Body of pancreas (tissue), 4 donors: ENCODE measurements around the gene CYP4V2. TPM values are rescaled to one million over a fixed set of nuclear protein-coding genes. Genes with fewer than 3 reads are reported as not detected.

Source experiments
- ATAC-seq: fragments of 150-250 bp; one replicate; pipeline ENCODE4 v1.9.1; 2016
- DNase-seq, 4 donors: peaks; one replicate each; pipeline ENCODE4 v3.0.0-alpha.2; 2019
- H3K27ac ChIP-seq, 4 donors: fragments of 200-600 bp; sonication (generic); 1 replicate in 3 of 4; 2 replicates in 1 of 4; pipeline versions ENCODE4 v1.5.1 to v1.6.1; 2016 to 2019; ENCODE audit warnings: mild to moderate bottlenecking in 1 of 4, mixed read lengths in 1 of 4, moderate library complexity in 1 of 4
- H3K27me3 ChIP-seq, 2 donors: fragments of 200-600 bp; sonication (generic); one replicate each; pipeline ENCODE4 v1.6.0; 2016; ENCODE audit warnings: mild to moderate bottlenecking in 1 of 2
- H3K36me3 ChIP-seq, 2 donors: fragments of 200-600 bp; sonication (generic); replicated peaks in 1 of 2; 2 replicates each; pipeline ENCODE4 v1.5.1; 2016; ENCODE audit warnings: low read depth in 2 of 2; ENCODE audit not compliant: insufficient read depth in 1 of 2
- H3K4me1 ChIP-seq: fragments of 200-600 bp; sonication (generic); one replicate; pipeline ENCODE4 v1.6.0; 2016
- H3K4me3 ChIP-seq, 2 donors: fragments of 200-600 bp; sonication (generic); 1 replicate in 1 of 2; 2 replicates in 1 of 2; pipeline ENCODE4 v1.5.1; 2016 to 2019
- H3K9me3 ChIP-seq, 3 donors: fragments of 200-600 bp; sonication (generic); 1 replicate in 2 of 3; 2 replicates in 1 of 3; pipeline ENCODE4 v1.5.1; 2016
- CTCF ChIP-seq, 7 experiments: fragments of 450-650 bp in 4 of 7; fragments of 200-600 bp in 3 of 7; sonication (generic) in 3 of 7; IDR thresholded peaks; one replicate each; pipeline ENCODE4 v1.5.1; 2016 to 2019; ENCODE audit warnings: antibody characterized with exemption in 7 of 7
- POLR2A ChIP-seq, 3 donors: fragments of 450-650 bp; IDR thresholded peaks; one replicate each; pipeline ENCODE4 v1.6.1; 2016; ENCODE audit warnings: antibody characterized with exemption in 3 of 3, mild to moderate bottlenecking in 2 of 3
- WGBS, 2 donors: methylation state at CpG; one replicate each; pipeline ENCODE4 v1.1.5; 2017; 5-methylcytosine and 5-hydroxymethylcytosine counted together
- intact Hi-C: fragments of 100-400 bp; cut with DNase I; formaldehyde crosslinking; loops from one replicate; pipeline ENCODE4 v1.15.1; 2023
- total RNA-seq, 2 donors: library from RNA; depleted of rRNA; stranded (reverse); fragments of >200 nt; gene quantifications; one replicate each; pipeline ENCODE4 v1.1.0, GENCODE V29; 2016

CYP4V2 gene
- total RNA-seq, result 10 to 100 TPM; 62.8 to 65.3 TPM

- TF ChIP-seq CTCF (IDR thresholded peaks at IDR 0.05) (peak in 6 of 7 experiments; percentile 7 to 46 (median 26)), POLR2A (IDR thresholded peaks at IDR 0.05) (peak; percentile 71 to 84 (median 81))
- no peaks in the 10 kb centered on the region for H3K36me3 ChIP-seq
- H3K4me3 ChIP-seq, result peak within 1 kb of the TSS; percentile 43 to 87
- H3K27ac ChIP-seq, result peak within 1 kb of the TSS; percentile 93 to 98 (median 94)
- no peaks in the 10 kb centered on the region for H3K9me3 ChIP-seq
- DNase-seq (peak; percentile 78 to 88 (median 84)), ATAC-seq (peak; percentile 86)
- intact Hi-C loops, result no loop called here
- peaks cover 28% of the 10 kb centered on the region for H3K4me1 ChIP-seq
- WGBS, 2 donors, result 0 to 1% methylated on average over 35 to 84 of the region's 107 CpGs
- H3K27me3 ChIP-seq, result no peaks in the 10 kb centered on the region
Observed at GRCh38 chr4:186191200-186192065, at the start of gene CYP4V2. CYP4V2 (plus strand) TSS chr4:186191567; CDS start chr4:186191824, 257 bp downstream.

- WGBS, 2 donors, result 2 to 7% methylated on average over 24 to 54 of the region's 72 CpGs
- H3K9me3 ChIP-seq, result no peaks in the 10 kb centered on the region
- H3K27ac ChIP-seq, result peak overlapping the region; percentile 45 to 86 (median 72)
- DNase-seq (peak; percentile 50 to 67 (median 52)), ATAC-seq (peak; percentile 77)
- H3K4me3 ChIP-seq, result peak overlapping the region in 1 of 2 donors; percentile 5
- no peaks in the 10 kb centered on the region for H3K36me3 ChIP-seq
- no peaks in the 10 kb centered on the region for H3K27me3 ChIP-seq
- H3K4me1 ChIP-seq, result peaks cover 26% of the 10 kb centered on the region
- intact Hi-C loops, result no loop called here
- TF ChIP-seq POLR2A (IDR thresholded peaks at IDR 0.05), result no peak
- TF ChIP-seq CTCF (IDR thresholded peaks at IDR 0.05), result peak in 3 of 7 experiments; percentile 19 to 29 (median 25)
Observed at GRCh38 chr4:186144198-186144945, 47.0 kb upstream of the CYP4V2 start.

- Histone ChIP-seq H3K27ac (peak overlapping the region; percentile 66 to 86 (median 80)), H3K9me3 (no peaks in the 10 kb centered on the region), H3K4me3 (peak overlapping the region; percentile 29 to 34), H3K36me3 (no peaks in the 10 kb centered on the region), H3K4me1 (peaks cover 33% of the 10 kb centered on the region), H3K27me3 (no peaks in the 10 kb centered on the region)
- intact Hi-C loops, result no loop called here
- ATAC-seq (peak; percentile 56), DNase-seq (peak; percentile 52 to 65 (median 58))
- TF ChIP-seq POLR2A (IDR thresholded peaks at IDR 0.05) (peak; percentile 32 to 56 (median 50)), CTCF (IDR thresholded peaks at IDR 0.05) (no peak)
- 0% methylated on average over 1 to 50 of the region's 54 CpGs for WGBS, 2 donors
Observed at GRCh38 chr4:186144946-186145569, 46.3 kb upstream of the CYP4V2 start.

GRCh38 chr4:186146458-186146857 lies 44.9 kb upstream of the CYP4V2 start:
- intact Hi-C loops, result no loop called here
- WGBS, 2 donors, result 64 to 77% methylated on average over 9 of the region's 9 CpGs

More at GRCh38 chr4:186146458-186146857, 44.9 kb upstream of the CYP4V2 start:
- no peak for ATAC-seq
- H3K27ac ChIP-seq, result peak overlapping the region in 3 of 4 donors; percentile 60 to 86 (median 84)
- TF ChIP-seq POLR2A (IDR thresholded peaks at IDR 0.05) (no peak), CTCF (IDR thresholded peaks at IDR 0.05) (no peak)
- H3K9me3 ChIP-seq, result no peaks in the 10 kb centered on the region
- no peak overlapping the region for H3K4me3 ChIP-seq
- peaks cover 34% of the 10 kb centered on the region for H3K4me1 ChIP-seq
- no peaks in the 10 kb centered on the region for H3K36me3 ChIP-seq
- no peaks in the 10 kb centered on the region for H3K27me3 ChIP-seq
- DNase-seq, result no peak
